Nucleus accumbens (tissue), 56 donors: ENCODE measurements around the gene POLDIP2.
"Not testable (repeated sequence)": the region's sequence is repeated elsewhere in the genome, so short reads cannot be mapped to it uniquely, and the experiment has no call there.

Source experiments
- DNase-seq, 56 donors: peaks; one replicate each; lab custom pipeline; 2025; lab: John Stamatoyannopoulos, UW

Gene POLDIP2

GRCh38 chr17:28340374-28340773, 17.0 kb downstream of the POLDIP2 start:
- DNase-seq = no peak

GRCh38 chr17:28339431-28339830, 17.9 kb downstream of the POLDIP2 start:
- no peak for DNase-seq

GRCh38 chr17:28338769-28339212, 18.5 kb downstream of the POLDIP2 start:
- DNase-seq = not testable (repeated sequence)

- no peak for DNase-seq
These were observed 19.1 kb downstream of the POLDIP2 start for GRCh38 chr17:28338056-28338768.

GRCh38 chr17:28335959-28336871, 21.1 kb downstream of the POLDIP2 start:
- DNase-seq = peak in 31 of 56 donors; percentile 13 to 69 (median 40)

GRCh38 chr17:28335201-28335958, 21.9 kb downstream of the POLDIP2 start, which contains the start of the genes IFT20 and TNFAIP1:
IFT20 (minus strand) TSS chr17:28335472; CDS start chr17:28331985, 3,487 bp downstream.
TNFAIP1 (plus strand) TSS chr17:28335761; CDS start chr17:28339522, 3,761 bp downstream.
- DNase-seq = peak; percentile 85 to 100 (median 99)

GRCh38 chr17:28334666-28335200, 22.6 kb downstream of the POLDIP2 start:
- peak in 1 of 56 donors; percentile 36 for DNase-seq

- DNase-seq = no peak
These were observed 23.2 kb downstream of the POLDIP2 start for GRCh38 chr17:28334171-28334570.

GRCh38 chr17:28333083-28333746, 24.1 kb downstream of the POLDIP2 start:
- no peak for DNase-seq

- DNase-seq = no peak
These were observed 25.4 kb downstream of the POLDIP2 start for GRCh38 chr17:28331891-28332420.

GRCh38 chr17:28330671-28331070, 26.7 kb downstream of the POLDIP2 start:
- DNase-seq = no peak

- no peak for DNase-seq
These were observed 29.0 kb downstream of the POLDIP2 start for GRCh38 chr17:28328325-28328724.

- DNase-seq = no peak
These were observed 29.6 kb downstream of the POLDIP2 start for GRCh38 chr17:28327709-28328108.

GRCh38 chr17:28327031-28327607, 30.2 kb downstream of the POLDIP2 start:
- DNase-seq = no peak

GRCh38 chr17:28326114-28326513, 31.2 kb downstream of the POLDIP2 start:
- DNase-seq = no peak

GRCh38 chr17:28325211-28325610, 32.1 kb downstream of the POLDIP2 start:
- no peak for DNase-seq

- DNase-seq = no peak
These were observed 32.5 kb downstream of the POLDIP2 start for GRCh38 chr17:28324781-28325180.

- DNase-seq = no peak
These were observed 33.0 kb downstream of the POLDIP2 start for GRCh38 chr17:28324267-28324745.
